H9 (cell line): ENCODE data around the gene RAB14. TPM values are rescaled to one million over a fixed set of nuclear protein-coding genes. Genes with fewer than 3 reads are reported as not detected.

Source experiments
- DNase-seq: peaks from one replicate; pipeline ENCODE4 v3.0.0-alpha.2; 2017
- H2AFZ ChIP-seq: one replicate; pipeline ENCODE4 v1.6.1; 2013; ENCODE audit warnings: mild to moderate bottlenecking, low read length, control low read depth, moderate library complexity
- H2AK5ac ChIP-seq: 2 replicates; pipeline ENCODE4 v1.6.1; 2013; ENCODE audit warnings: low read length, control low read depth, mixed read lengths; ENCODE audit not compliant: insufficient read length
- H2BK120ac ChIP-seq: one replicate; pipeline ENCODE4 v1.6.1; 2013; ENCODE audit warnings: low read depth, mild to moderate bottlenecking, low read length, control low read depth, inconsistent platforms; ENCODE audit not compliant: poor library complexity, severe bottlenecking
- H2BK12ac ChIP-seq: 2 replicates; pipeline ENCODE4 v1.6.1; 2013; ENCODE audit warnings: low read length, control low read depth, mixed read lengths, low read depth; ENCODE audit not compliant: insufficient read length
- H2BK15ac ChIP-seq: 2 replicates; pipeline ENCODE4 v1.6.1; 2013; ENCODE audit warnings: low read depth, low read length, control low read depth
- H2BK20ac ChIP-seq: one replicate; pipeline ENCODE4 v1.6.1; 2013; ENCODE audit warnings: low read depth, mild to moderate bottlenecking, low read length, control low read depth, inconsistent platforms; ENCODE audit not compliant: poor library complexity, severe bottlenecking
- H2BK5ac ChIP-seq: 2 replicates; pipeline ENCODE4 v1.6.1; 2013; ENCODE audit warnings: low read length, control low read depth, mixed read lengths; ENCODE audit not compliant: insufficient read length
- H3K14ac ChIP-seq: 2 replicates; pipeline ENCODE4 v1.6.1; 2013; ENCODE audit warnings: low read length, control low read depth; ENCODE audit not compliant: insufficient read depth
- H3K18ac ChIP-seq: 2 replicates; pipeline ENCODE4 v1.6.1; 2013; ENCODE audit warnings: low read depth, mild to moderate bottlenecking, mixed read lengths, low read length, control low read depth; ENCODE audit not compliant: insufficient read length
- H3K23ac ChIP-seq: 2 replicates; pipeline ENCODE4 v1.6.1; 2013; ENCODE audit warnings: low read length, control low read depth, mixed read lengths, low read depth; ENCODE audit not compliant: insufficient read length
- H3K23me2 ChIP-seq: 2 replicates; pipeline ENCODE4 v1.6.1; 2013; ENCODE audit warnings: low read depth, mild to moderate bottlenecking, mixed read lengths, low read length, control low read depth; ENCODE audit not compliant: insufficient read length, poor library complexity, severe bottlenecking
- H3K27ac ChIP-seq: 2 replicates; pipeline ENCODE4 v1.5.1; 2013; ENCODE audit warnings: low read length, control low read depth, mixed read lengths, low read depth; ENCODE audit not compliant: insufficient read length
- H3K27me3 ChIP-seq: 2 replicates; pipeline ENCODE4 v1.6.1; 2013; ENCODE audit warnings: low read length, control low read depth, inconsistent platforms; ENCODE audit not compliant: insufficient read depth
- H3K4ac ChIP-seq: 2 replicates; pipeline ENCODE4 v1.6.1; 2013; ENCODE audit warnings: low read depth, mild to moderate bottlenecking, control low read depth, inconsistent platforms, low read length, moderate library complexity
- H3K4me1 ChIP-seq: 2 replicates; pipeline ENCODE4 v1.6.1; 2013; ENCODE audit warnings: low read length, control low read depth, inconsistent platforms; ENCODE audit not compliant: insufficient read depth
- H3K4me2 ChIP-seq: 2 replicates; pipeline ENCODE4 v1.6.1; 2013; ENCODE audit warnings: low read length, control low read depth, mixed read lengths; ENCODE audit not compliant: insufficient read length, insufficient read depth
- H3K56ac ChIP-seq: 2 replicates; pipeline ENCODE4 v1.6.1; 2013; ENCODE audit warnings: low read depth, mild to moderate bottlenecking, mixed read lengths, low read length, control low read depth; ENCODE audit not compliant: insufficient read length
- H3K79me1 ChIP-seq: 2 replicates; pipeline ENCODE4 v1.6.1; 2013; ENCODE audit warnings: low read depth, mild to moderate bottlenecking, moderate library complexity, low read length, control low read depth, inconsistent platforms; ENCODE audit not compliant: insufficient read depth, poor library complexity, severe bottlenecking
- H3K79me2 ChIP-seq: 2 replicates; pipeline ENCODE4 v1.6.1; 2013; ENCODE audit warnings: low read length, control low read depth, inconsistent platforms; ENCODE audit not compliant: insufficient read depth
- H3K9ac ChIP-seq: 2 replicates; pipeline ENCODE4 v1.6.1; 2013; ENCODE audit warnings: low read length, control low read depth, mixed read lengths; ENCODE audit not compliant: insufficient read length; ENCODE audit errors: extremely low read depth
- H3K9me3 ChIP-seq: one replicate; pipeline ENCODE4 v1.6.1; 2013; ENCODE audit warnings: low read depth, low read length, inconsistent platforms; ENCODE audit not compliant: control insufficient read depth
- H3T11ph ChIP-seq: one replicate; pipeline ENCODE4 v1.6.1; 2013; ENCODE audit warnings: mild to moderate bottlenecking, low read length, control low read depth, inconsistent platforms
- H4K20me1 ChIP-seq: one replicate; pipeline ENCODE4 v1.6.1; 2013; ENCODE audit not compliant: control insufficient read depth, insufficient read length, insufficient read depth
- H4K5ac ChIP-seq: 2 replicates; pipeline ENCODE4 v1.6.1; 2013; ENCODE audit warnings: low read depth, mild to moderate bottlenecking, mixed read lengths, low read length, control low read depth; ENCODE audit not compliant: insufficient read length
- H4K8ac ChIP-seq: replicated peaks from 2 replicates; pipeline ENCODE4 v1.6.1; 2013; ENCODE audit warnings: low read length, control low read depth, mixed read lengths, low read depth; ENCODE audit not compliant: insufficient read length
- H4K91ac ChIP-seq: 2 replicates; pipeline ENCODE4 v1.6.1; 2013; ENCODE audit warnings: low read depth, mild to moderate bottlenecking, moderate library complexity, mixed read lengths, low read length, control low read depth; ENCODE audit not compliant: insufficient read length
- H3K27ac Mint-ChIP-seq, 3 experiments: 2 replicates in 2 of 3; 3 replicates in 1 of 3; pipeline ENCODE4 v1.8.0; 2020 to 2021; ENCODE audit warnings: mixed read lengths in 3 of 3, mild to moderate bottlenecking in 1 of 3, moderate library complexity in 1 of 3
- H3K27me3 Mint-ChIP-seq: 2 replicates; pipeline ENCODE4 v1.8.0; 2021; ENCODE audit warnings: low read depth, mild to moderate bottlenecking, moderate library complexity, mixed read lengths
- H3K36me3 Mint-ChIP-seq, 3 experiments: 2 replicates in 2 of 3; 3 replicates in 1 of 3; pipeline ENCODE4 v1.8.0; 2020 to 2021; ENCODE audit warnings: low read depth in 3 of 3, mixed read lengths in 3 of 3; ENCODE audit not compliant: insufficient read depth in 1 of 3
- H3K4me1 Mint-ChIP-seq, 2 experiments: 2 replicates each; pipeline ENCODE4 v1.8.0; 2020; ENCODE audit warnings: mixed read lengths in 2 of 2
- H3K4me3 Mint-ChIP-seq, 2 experiments: 2 replicates in 1 of 2; 3 replicates in 1 of 2; pipeline ENCODE4 v1.8.0; 2020 to 2021; ENCODE audit warnings: mild to moderate bottlenecking in 2 of 2, mixed read lengths in 2 of 2, moderate library complexity in 1 of 2
- H3K9me3 Mint-ChIP-seq, 2 experiments: 2 replicates in 1 of 2; 3 replicates in 1 of 2; pipeline ENCODE4 v1.8.0; 2020; ENCODE audit warnings: mild to moderate bottlenecking in 2 of 2, mixed read lengths in 2 of 2, moderate library complexity in 1 of 2
- CTCF ChIP-seq: fragments of 200-600 bp; sonication (generic); conservative IDR thresholded peaks from 3 replicates; pipeline ENCODE4 v1.8.0; 2021; ENCODE audit warnings: antibody characterized with exemption, mild to moderate bottlenecking
- WGBS: extraction: QIAGEN DNeasy Blood & Tissue Kit; methylation state at CpG from one replicate; pipeline ENCODE4 v1.1.7; 2013; ENCODE audit warnings: missing lambda C conversion rate, low lambda C conversion rate, mixed read lengths; ENCODE audit not compliant: insufficient read length; ENCODE audit errors: extremely low coverage; 5-methylcytosine and 5-hydroxymethylcytosine counted together
- total RNA-seq: library from RNA; stranded (reverse); gene quantifications from 2 replicates; pipeline ENCODE4 v1.2.1, GENCODE V29; 2021

The RAB14 gene
- total RNA-seq, 1 experiment from 2014 or later = 33.6 TPM

GRCh38 chr9:121173501-121173900 is 28.2 kb downstream of the RAB14 start:
- Histone ChIP-seq H2BK120ac (no peak overlapping the region), H4K5ac (no peak overlapping the region), H2BK12ac (no peak overlapping the region), H3T11ph (no peak overlapping the region), H2AFZ (no peak overlapping the region), H2BK15ac (no peak overlapping the region), H3K79me1 (no peaks in the 10 kb centered on the region), H2BK5ac (no peak overlapping the region), H3K23me2 (no peaks in the 10 kb centered on the region), H3K56ac (no peak overlapping the region), H2AK5ac (no peak overlapping the region), H3K9me3 (no peaks in the 10 kb centered on the region), H3K4me1 (no peaks in the 10 kb centered on the region), H3K14ac (no peak overlapping the region), H4K91ac (no peak overlapping the region), H2BK20ac (no peak overlapping the region), H3K27ac (no peak overlapping the region), H3K18ac (no peak overlapping the region), H4K8ac (no peak overlapping the region), H3K23ac (no peak overlapping the region), H3K79me2 (no peaks in the 10 kb centered on the region), H3K4me2 (no peak overlapping the region), H3K4ac (no peak overlapping the region), H4K20me1 (no peaks in the 10 kb centered on the region), H3K27me3 (no peaks in the 10 kb centered on the region), H3K9ac (no peak overlapping the region)
- no peaks in the 10 kb centered on the region for H3K4me1 Mint-ChIP-seq
- H3K4me3 Mint-ChIP-seq = no peak overlapping the region
- no peaks in the 10 kb centered on the region for H3K9me3 Mint-ChIP-seq
- H3K27ac Mint-ChIP-seq = no peak overlapping the region
- WGBS = no CpG with 5 or more reads among the region's 7 CpGs
- H3K36me3 Mint-ChIP-seq = peaks cover 0 to 47% (median 29%) of the 10 kb centered on the region in 3 experiments; a peak in 6 of 7 replicates
- DNase-seq = no peak
- no peaks in the 10 kb centered on the region for H3K27me3 Mint-ChIP-seq
- no peak for TF ChIP-seq CTCF
